ENCODE measurements around the gene VAV3. TPM values are rescaled to one million over a fixed set of nuclear protein-coding genes. Genes with fewer than 3 reads are reported as not detected.

VAV3 gene
- total and polyA plus RNA-seq, 8 donors, result 7.1 to 21.4 (median 12.8) TPM

GRCh38 chr1:107531065-107531908 is 433.7 kb downstream of the VAV3 start:
- intact Hi-C loops (cut with DNase I), result no loop called here
- Histone ChIP-seq H3K27me3 (no peaks in the 10 kb centered on the region), H3K4me1 (no peaks in the 10 kb centered on the region), H3K36me3 (no peaks in the 10 kb centered on the region), H3K9me3 (no peaks in the 10 kb centered on the region), H3K27ac (no peak overlapping the region), H3K4me3 (no peak overlapping the region)
- ATAC-seq (no peak), FAIRE-seq (no peak), DNase-seq (no peak)
- no peak for TF ChIP-seq CTCF (IDR thresholded peaks at IDR 0.05)
- 67% methylated on average over 12 of the region's 12 CpGs for WGBS, 2 donors

GRCh38 chr1:107530543-107530942 is 434.4 kb downstream of the VAV3 start:
- Histone ChIP-seq H3K27ac (no peak overlapping the region), H3K4me3 (no peak overlapping the region), H3K27me3 (no peaks in the 10 kb centered on the region), H3K4me1 (no peaks in the 10 kb centered on the region), H3K36me3 (no peaks in the 10 kb centered on the region), H3K9me3 (no peaks in the 10 kb centered on the region)
- 35 to 41% methylated on average over 6 of the region's 6 CpGs for WGBS, 2 donors
- ATAC-seq (no peak), DNase-seq (no peak), FAIRE-seq (no peak)
- no peak for TF ChIP-seq CTCF (IDR thresholded peaks at IDR 0.05)
- intact Hi-C loops (cut with DNase I), result no loop called here

GRCh38 chr1:107529511-107530149 is 435.4 kb downstream of the VAV3 start:
- peak; percentile 27 to 64 (median 54) for TF ChIP-seq CTCF (IDR thresholded peaks at IDR 0.05)
- intact Hi-C loops (cut with DNase I), result no loop called here
- Histone ChIP-seq H3K36me3 (no peaks in the 10 kb centered on the region), H3K9me3 (no peaks in the 10 kb centered on the region), H3K4me1 (no peaks in the 10 kb centered on the region), H3K27me3 (no peaks in the 10 kb centered on the region), H3K4me3 (no peak overlapping the region), H3K27ac (no peak overlapping the region)
- FAIRE-seq (no peak), DNase-seq (peak in 1 of 6 donors; percentile 21), ATAC-seq (peak; percentile 56 to 88 (median 82))
- WGBS, 2 donors, result 14 to 15% methylated on average over 6 of the region's 6 CpGs

- FAIRE-seq, result no peak
- no peaks in the 10 kb centered on the region for H3K9me3 ChIP-seq
- H3K4me3 ChIP-seq, result no peak overlapping the region
- no peaks in the 10 kb centered on the region for H3K4me1 ChIP-seq
- TF ChIP-seq CTCF (IDR thresholded peaks at IDR 0.05), result no peak
- intact Hi-C loops (cut with DNase I), result no loop called here
- no peak overlapping the region for H3K27ac ChIP-seq
- WGBS, 2 donors, result 30 to 31% methylated on average over 2 of the region's 2 CpGs
- H3K27me3 ChIP-seq, result no peaks in the 10 kb centered on the region
- DNase-seq, result no peak
- ATAC-seq, result no peak
- H3K36me3 ChIP-seq, result no peaks in the 10 kb centered on the region
Measured at GRCh38 chr1:107526524-107527198, 438.3 kb downstream of the VAV3 start.

Data from pancreas (tissue), 10 donors.